ENCODE results near the gene SMAD9. TPM values are rescaled to one million over a fixed set of nuclear protein-coding genes. Genes with fewer than 3 reads are reported as not detected.
A peak's percentile ranks its signal among the peaks of the same experiment; 100 is the strongest.

The SMAD9 gene
- total and polyA plus RNA-seq, 2 of the 13 experiments (the other 11 are each of a cell fraction or from before 2014, with no cell fraction given): 4.2 to 7.7 TPM

GRCh38 chr13:36818804-36819738, 101.0 kb downstream of the SMAD9 start, which contains the start of gene RFXAP (continued):
- TF ChIP-seq ZBTB3 (CRISPR knock-in tag; IDR thresholded peaks at IDR 0.05; ENCODE audit: borderline replicate concordance, low read depth): no peak
- TF ChIP-seq ZNF724P (CRISPR knock-in tag; IDR thresholded peaks at IDR 0.05; ENCODE audit: borderline replicate concordance): peak; percentile 53; the same call in 1 of the 2 replicates
- no peak for TF ChIP-seq SMAD9 (CRISPR knock-in tag; IDR thresholded peaks at IDR 0.05)
- TF ChIP-seq ZFP62 (CRISPR knock-in tag; IDR thresholded peaks at IDR 0.05): no peak
- no peak; the same call in 1 of the 2 replicates for TF ChIP-seq MIER3 (CRISPR knock-in tag; IDR thresholded peaks at IDR 0.05; ENCODE audit: borderline replicate concordance)
- no peak for TF ChIP-seq EZH2 (conservative IDR thresholded peaks at IDR 0.05; ENCODE audit: low read depth, low read length)
- TF ChIP-seq KMT2A (CRISPR knock-in tag; IDR thresholded peaks at IDR 0.05): peak; percentile 64; the same call in 1 of the 2 replicates
- TF ChIP-seq SKI (IDR thresholded peaks at IDR 0.05; ENCODE audit: partially characterized antibody): no peak
- TF ChIP-seq TAF1 (CRISPR knock-in tag; IDR thresholded peaks at IDR 0.05): peak; percentile 33; the same call in 1 of the 2 replicates
- TF ChIP-seq MBNL3 (CRISPR knock-in tag; conservative IDR thresholded peaks at IDR 0.05): no peak
- TF ChIP-seq MYPOP (CRISPR knock-in tag; IDR thresholded peaks at IDR 0.05): peak; percentile 32; the same call in 1 of the 2 replicates
- TF ChIP-seq ZNF619 (CRISPR knock-in tag; IDR thresholded peaks at IDR 0.05): no peak
- TF ChIP-seq ZNF446 (CRISPR knock-in tag; IDR thresholded peaks at IDR 0.05): no peak
- peak; percentile 29; the same call in 1 of the 2 replicates for TF ChIP-seq REPIN1 (CRISPR knock-in tag; IDR thresholded peaks at IDR 0.05; ENCODE audit: borderline replicate concordance, low read depth)
- no peak for TF ChIP-seq NFIC (IDR thresholded peaks at IDR 0.05; ENCODE audit: low read length)
- TF ChIP-seq NFATC3 (CRISPR knock-in tag; IDR thresholded peaks at IDR 0.05): no peak
- no peak for TF ChIP-seq SP1 (IDR thresholded peaks at IDR 0.05)
- TF ChIP-seq SP1 (CRISPR knock-in tag; IDR thresholded peaks at IDR 0.05): no peak
- no peak for TF ChIP-seq AKAP8 (CRISPR knock-in tag; IDR thresholded peaks at IDR 0.05)
- peak; percentile 50; the same call in 1 of the 2 replicates for TF ChIP-seq MYC (CRISPR knock-in tag; IDR thresholded peaks at IDR 0.05; ENCODE audit: borderline replicate concordance)
- no peak for TF ChIP-seq ZNF576 (CRISPR knock-in tag; IDR thresholded peaks at IDR 0.05)
- TF ChIP-seq ZBTB37 (CRISPR knock-in tag; IDR thresholded peaks at IDR 0.05): no peak
- TF ChIP-seq BCL6 (CRISPR knock-in tag; IDR thresholded peaks at IDR 0.05): peak; percentile 13; the same call in 1 of the 2 replicates
- no peak for TF ChIP-seq ZNF749 (CRISPR knock-in tag; IDR thresholded peaks at IDR 0.05; ENCODE audit: borderline replicate concordance)
- TF ChIP-seq SIN3A (IDR thresholded peaks at IDR 0.05; ENCODE audit: borderline replicate concordance, low read depth, low read length): no peak
- TF ChIP-seq ZSCAN9 (CRISPR knock-in tag; IDR thresholded peaks at IDR 0.05; ENCODE audit: borderline replicate concordance): no peak
- no peak for TF ChIP-seq THAP8 (CRISPR knock-in tag; IDR thresholded peaks at IDR 0.05; ENCODE audit: borderline replicate concordance)
- TF ChIP-seq ZNF564 (CRISPR knock-in tag; IDR thresholded peaks at IDR 0.05): no peak
- 0 out of 2 replicates have a peak, but pooled peaks have one; percentile 45 for TF ChIP-seq SMAD3 (CRISPR knock-in tag; IDR thresholded peaks at IDR 0.05)

Measured in HepG2 (cell line).